HS-27A (cell line): Measurements from ENCODE around the gene FOXL3.
"Not testable (repeated sequence)": the region's sequence is repeated elsewhere in the genome, so short reads cannot be mapped to it uniquely, and the experiment has no call there.

Experiments used
- DNase-seq: peaks from one replicate; pipeline ENCODE4 v3.0.0-alpha.2; 2012; ENCODE audit warnings: low read depth, missing footprints

FOXL3 gene

GRCh38 chr7:255038-255435 is 34.9 kb upstream of the FOXL3 start:
- no peak for DNase-seq

GRCh38 chr7:255721-256361 is 34.1 kb upstream of the FOXL3 start:
- DNase-seq: no peak

- no peak for DNase-seq
Measured at GRCh38 chr7:256461-256940, 33.5 kb upstream of the FOXL3 start.

- no peak for DNase-seq
Measured at GRCh38 chr7:256981-257646, 32.9 kb upstream of the FOXL3 start.

GRCh38 chr7:257647-257992 is 32.4 kb upstream of the FOXL3 start:
- no peak for DNase-seq

GRCh38 chr7:258476-259190 is 31.3 kb upstream of the FOXL3 start:
- DNase-seq: no peak

GRCh38 chr7:259191-259505 is 30.8 kb upstream of the FOXL3 start:
- DNase-seq: no peak

GRCh38 chr7:259751-260405 is 30.1 kb upstream of the FOXL3 start:
- no peak for DNase-seq

- DNase-seq: no peak
Measured at GRCh38 chr7:260441-261281, 29.3 kb upstream of the FOXL3 start.

GRCh38 chr7:261341-262250 is 28.4 kb upstream of the FOXL3 start:
- DNase-seq: no peak

GRCh38 chr7:262251-262572 is 27.8 kb upstream of the FOXL3 start:
- DNase-seq: no peak

- DNase-seq: not testable (repeated sequence)
Measured at GRCh38 chr7:262631-263311, 27.2 kb upstream of the FOXL3 start.

- not testable (repeated sequence) for DNase-seq
Measured at GRCh38 chr7:263483-264351, 26.3 kb upstream of the FOXL3 start.

- no peak for DNase-seq
Measured at GRCh38 chr7:264541-265191, 25.3 kb upstream of the FOXL3 start.

- DNase-seq: no peak
Measured at GRCh38 chr7:265192-265997, 24.6 kb upstream of the FOXL3 start.

GRCh38 chr7:265998-266850 is 23.7 kb upstream of the FOXL3 start:
- DNase-seq: no peak
